Neutrophil (primary cell): ENCODE data around the gene SPG11.

Experiments used
- H3K27ac ChIP-seq: fragments of 200-600 bp; sonication (generic); 2 replicates; pipeline ENCODE4 v1.5.1; 2016; ENCODE audit warnings: mild to moderate bottlenecking, moderate library complexity
- H3K27me3 ChIP-seq: fragments of 200-600 bp; sonication (generic); 2 replicates; pipeline ENCODE4 v1.6.0; 2016; ENCODE audit warnings: mild to moderate bottlenecking
- H3K36me3 ChIP-seq: fragments of 200-600 bp; sonication (generic); 2 replicates; pipeline ENCODE4 v1.5.1; 2017
- H3K4me1 ChIP-seq, 2 experiments: fragments of 200-600 bp in 1 of 2; sonication (generic) in 1 of 2; 1 replicate in 1 of 2; 2 replicates in 1 of 2; pipeline versions ENCODE4 v1.5.1 to v1.6.1; 2013 to 2016; ENCODE audit warnings: low read depth in 1 of 2, low read length in 1 of 2, mild to moderate bottlenecking in 1 of 2, moderate library complexity in 1 of 2; ENCODE audit not compliant: control insufficient read depth in 1 of 2, insufficient read depth in 1 of 2
- H3K4me3 ChIP-seq, 2 experiments: fragments of 200-600 bp in 1 of 2; sonication (generic) in 1 of 2; 1 replicate in 1 of 2; 2 replicates in 1 of 2; pipeline ENCODE4 v1.5.1; 2013 to 2016; ENCODE audit warnings: low read depth in 1 of 2, low read length in 1 of 2, mild to moderate bottlenecking in 1 of 2, moderate library complexity in 1 of 2
- H3K9me3 ChIP-seq: fragments of 200-600 bp; sonication (generic); 2 replicates; pipeline ENCODE4 v1.5.1; 2016
- TF ChIP-seq, protein P1 (sequence below): fragments of 200-600 bp; sonication (generic); IDR thresholded peaks from 2 replicates; pipeline ENCODE4 v1.5.1; 2016; ENCODE audit warnings: antibody characterized with exemption

SPG11 gene

DNA sequence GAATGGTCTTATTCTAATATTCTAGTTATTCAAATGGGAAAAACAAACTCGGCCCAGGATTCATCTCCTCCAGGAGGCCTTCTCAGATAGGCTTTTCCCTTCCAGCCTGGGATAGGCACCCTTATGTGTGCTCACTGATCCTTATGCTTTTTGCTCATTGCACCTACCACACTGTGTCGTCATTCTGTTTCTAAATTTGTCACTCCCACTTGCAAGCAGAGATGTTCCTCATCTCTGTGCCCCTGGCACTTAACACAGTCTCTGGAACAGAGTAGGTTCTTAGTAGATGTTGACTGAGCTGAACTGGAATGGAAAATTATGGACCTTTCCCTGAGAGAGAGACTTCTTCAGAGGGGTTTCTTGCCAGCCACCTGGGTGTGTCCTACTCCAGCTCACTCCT, 18.7 kb upstream of the SPG11 start:
- H3K27ac ChIP-seq, result peak overlapping the region; percentile 85

DNA sequence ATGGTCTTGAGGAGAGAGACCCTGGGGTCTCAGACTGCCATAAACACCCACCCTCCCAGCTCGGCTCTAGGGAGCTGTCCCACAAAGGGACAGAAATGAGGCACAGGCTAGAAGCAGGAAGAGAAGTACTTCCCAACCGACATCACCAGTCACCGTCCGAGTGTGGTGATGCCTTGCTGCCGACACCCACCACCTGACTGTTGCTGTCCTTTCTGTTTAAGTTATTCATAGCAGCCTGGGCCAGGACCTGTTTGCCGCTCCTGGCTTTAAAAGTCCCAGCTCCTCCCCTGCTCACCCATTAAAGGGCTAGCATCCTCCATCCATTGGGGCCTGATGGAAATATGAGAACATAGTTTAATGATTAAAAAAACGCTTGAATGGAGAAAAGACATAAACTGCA, 13.2 kb upstream of the SPG11 start:
- Histone ChIP-seq H3K36me3 (no peaks in the 10 kb centered on the region), H3K27me3 (no peaks in the 10 kb centered on the region), H3K4me1 (peaks cover 0 to under 1% of the 10 kb centered on the region in 2 experiments), H3K27ac (no peak overlapping the region), H3K9me3 (no peaks in the 10 kb centered on the region), H3K4me3 (no peak overlapping the region)
- TF ChIP-seq, protein P1, sequence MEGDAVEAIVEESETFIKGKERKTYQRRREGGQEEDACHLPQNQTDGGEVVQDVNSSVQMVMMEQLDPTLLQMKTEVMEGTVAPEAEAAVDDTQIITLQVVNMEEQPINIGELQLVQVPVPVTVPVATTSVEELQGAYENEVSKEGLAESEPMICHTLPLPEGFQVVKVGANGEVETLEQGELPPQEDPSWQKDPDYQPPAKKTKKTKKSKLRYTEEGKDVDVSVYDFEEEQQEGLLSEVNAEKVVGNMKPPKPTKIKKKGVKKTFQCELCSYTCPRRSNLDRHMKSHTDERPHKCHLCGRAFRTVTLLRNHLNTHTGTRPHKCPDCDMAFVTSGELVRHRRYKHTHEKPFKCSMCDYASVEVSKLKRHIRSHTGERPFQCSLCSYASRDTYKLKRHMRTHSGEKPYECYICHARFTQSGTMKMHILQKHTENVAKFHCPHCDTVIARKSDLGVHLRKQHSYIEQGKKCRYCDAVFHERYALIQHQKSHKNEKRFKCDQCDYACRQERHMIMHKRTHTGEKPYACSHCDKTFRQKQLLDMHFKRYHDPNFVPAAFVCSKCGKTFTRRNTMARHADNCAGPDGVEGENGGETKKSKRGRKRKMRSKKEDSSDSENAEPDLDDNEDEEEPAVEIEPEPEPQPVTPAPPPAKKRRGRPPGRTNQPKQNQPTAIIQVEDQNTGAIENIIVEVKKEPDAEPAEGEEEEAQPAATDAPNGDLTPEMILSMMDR, result no peak

More for the DNA sequence above, 18.7 kb upstream of the SPG11 start:
- H3K4me3 ChIP-seq, result peak overlapping the region in 1 of 2 experiments; percentile 8
- no peaks in the 10 kb centered on the region for H3K9me3 ChIP-seq
- H3K27me3 ChIP-seq, result no peaks in the 10 kb centered on the region
- no peaks in the 10 kb centered on the region for H3K36me3 ChIP-seq
- TF ChIP-seq, protein P1, result no peak
- peaks cover 16 to 20% of the 10 kb centered on the region in 2 experiments for H3K4me1 ChIP-seq

DNA sequence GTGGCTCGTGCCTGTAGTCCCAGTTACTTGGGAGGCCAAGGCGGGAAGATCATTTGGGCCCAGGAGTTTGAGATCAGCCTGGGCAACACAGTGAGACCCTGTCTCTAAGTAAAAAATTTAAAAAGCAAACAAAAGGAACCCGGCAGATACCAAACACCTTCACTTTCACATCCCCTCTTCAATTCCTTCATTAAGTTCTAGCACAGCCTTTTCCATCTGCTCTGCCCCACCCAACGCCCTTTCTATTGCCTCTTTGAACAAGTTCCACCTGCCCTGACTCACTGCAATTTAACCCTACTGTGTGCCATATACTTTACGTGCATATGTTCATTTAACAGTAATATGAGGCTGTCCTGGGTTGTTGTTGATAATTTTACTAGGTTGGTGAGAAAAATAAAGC, 12.4 kb upstream of the SPG11 start:
- Histone ChIP-seq H3K4me3 (no peak overlapping the region), H3K27ac (no peak overlapping the region), H3K4me1 (no peaks in the 10 kb centered on the region)

DNA sequence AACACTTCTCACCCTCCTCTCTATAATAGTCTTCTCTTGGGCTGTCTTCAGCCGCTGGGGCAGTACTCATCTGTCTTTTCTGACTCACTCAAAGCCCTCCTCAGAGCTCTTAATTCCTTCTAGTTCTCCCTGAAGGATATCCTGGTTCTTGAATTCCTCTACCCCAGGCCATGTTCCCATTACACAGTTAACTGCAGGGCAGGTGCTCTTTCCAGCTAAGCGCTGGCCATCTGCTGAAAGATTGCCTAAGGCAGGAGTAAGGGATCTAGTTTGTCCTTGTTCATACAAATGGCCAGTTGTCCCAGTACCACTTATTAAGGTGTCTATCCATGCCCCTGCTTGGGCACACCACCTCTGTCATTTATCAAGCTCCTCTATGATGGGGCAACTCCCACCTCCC, 10.2 kb upstream of the SPG11 start:
- no peaks in the 10 kb centered on the region for H3K36me3 ChIP-seq
- no peaks in the 10 kb centered on the region for H3K4me1 ChIP-seq
- TF ChIP-seq, protein P1, result no peak
- no peak overlapping the region for H3K4me3 ChIP-seq
- no peak overlapping the region for H3K27ac ChIP-seq
- no peaks in the 10 kb centered on the region for H3K9me3 ChIP-seq
- H3K27me3 ChIP-seq, result no peaks in the 10 kb centered on the region

More for the DNA sequence above, 12.4 kb upstream of the SPG11 start:
- Histone ChIP-seq H3K27me3 (no peaks in the 10 kb centered on the region), H3K36me3 (no peaks in the 10 kb centered on the region), H3K9me3 (no peaks in the 10 kb centered on the region)
- TF ChIP-seq, protein P1, result no peak

DNA sequence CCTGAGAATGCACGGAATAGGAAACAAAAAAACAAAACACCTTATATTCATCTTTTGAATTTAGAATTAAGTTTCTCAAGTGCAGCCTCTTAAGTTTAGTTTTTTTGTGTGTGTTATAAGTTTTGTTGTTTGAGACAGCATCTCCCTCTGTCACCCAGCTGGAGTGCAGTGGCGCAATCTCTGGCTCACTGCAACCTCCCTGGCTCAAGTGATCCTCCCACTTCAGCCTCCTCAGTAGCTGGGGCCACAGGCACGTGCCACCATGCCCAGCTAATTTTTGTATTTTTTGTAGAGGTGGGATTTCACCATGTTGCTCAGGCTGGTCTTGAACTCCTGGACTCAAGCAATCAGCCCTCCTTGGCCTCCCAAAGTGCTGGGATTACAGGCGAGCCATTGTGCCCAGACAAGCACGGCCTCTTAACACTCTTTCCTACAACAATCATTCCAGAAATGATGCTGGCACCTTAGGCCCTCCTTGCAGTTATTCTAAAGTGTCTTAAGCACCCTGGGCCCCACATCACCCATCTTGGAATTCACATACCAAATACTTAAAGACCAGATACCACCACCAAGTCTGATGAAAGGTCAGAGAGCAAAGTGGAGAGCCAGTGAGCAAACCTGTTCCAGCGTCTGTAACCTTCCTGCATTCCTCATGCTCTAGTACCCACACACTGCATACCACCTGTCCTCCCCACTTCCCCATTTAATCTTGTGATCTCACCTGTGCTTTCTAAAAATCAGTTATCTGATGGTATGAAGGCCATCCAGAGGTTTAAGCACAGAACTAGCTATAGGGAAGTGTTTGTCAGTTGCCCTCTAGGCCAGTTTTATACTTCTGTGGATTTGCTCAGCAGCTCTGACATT, 6.9 kb upstream of the SPG11 start:
- Histone ChIP-seq H3K4me1 (no peaks in the 10 kb centered on the region), H3K4me3 (no peak overlapping the region), H3K27ac (no peak overlapping the region), H3K27me3 (no peaks in the 10 kb centered on the region), H3K9me3 (no peaks in the 10 kb centered on the region), H3K36me3 (no peaks in the 10 kb centered on the region)
- TF ChIP-seq, protein P1, result no peak
